Measurements from ENCODE around the gene SLIT3.
A peak's percentile ranks its signal among the peaks of the same experiment; 100 is the strongest.

The SLIT3 gene

GRCh38 chr5:168889039-168889438 is 411.9 kb downstream of the SLIT3 start:
- DNase-seq (ENCODE audit: low spot score), result no peak

DNA sequence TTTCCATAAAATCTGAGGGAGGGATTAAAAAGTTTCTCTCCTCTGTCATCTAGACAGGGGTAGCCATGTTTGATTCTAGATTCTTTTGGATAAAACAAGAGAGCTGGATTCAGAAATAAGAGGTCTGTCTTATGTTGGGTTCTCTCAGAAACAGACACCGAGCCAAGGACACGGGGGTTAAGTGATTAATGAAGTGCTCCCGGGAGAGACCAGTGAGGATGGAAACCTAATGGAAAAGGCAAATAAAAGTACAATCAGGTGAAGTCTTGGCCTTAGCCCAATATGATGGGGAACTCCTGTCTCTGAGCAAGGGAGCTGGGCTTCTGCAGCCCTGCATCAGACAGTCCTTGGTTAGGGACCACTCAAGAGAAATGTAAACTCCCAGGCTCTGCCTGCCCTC is 413.0 kb downstream of the SLIT3 start:
- DNase-seq (ENCODE audit: low spot score), result no peak

GRCh38 chr5:168886157-168886556 is 414.8 kb downstream of the SLIT3 start:
- no peak for DNase-seq (ENCODE audit: low spot score)

DNA sequence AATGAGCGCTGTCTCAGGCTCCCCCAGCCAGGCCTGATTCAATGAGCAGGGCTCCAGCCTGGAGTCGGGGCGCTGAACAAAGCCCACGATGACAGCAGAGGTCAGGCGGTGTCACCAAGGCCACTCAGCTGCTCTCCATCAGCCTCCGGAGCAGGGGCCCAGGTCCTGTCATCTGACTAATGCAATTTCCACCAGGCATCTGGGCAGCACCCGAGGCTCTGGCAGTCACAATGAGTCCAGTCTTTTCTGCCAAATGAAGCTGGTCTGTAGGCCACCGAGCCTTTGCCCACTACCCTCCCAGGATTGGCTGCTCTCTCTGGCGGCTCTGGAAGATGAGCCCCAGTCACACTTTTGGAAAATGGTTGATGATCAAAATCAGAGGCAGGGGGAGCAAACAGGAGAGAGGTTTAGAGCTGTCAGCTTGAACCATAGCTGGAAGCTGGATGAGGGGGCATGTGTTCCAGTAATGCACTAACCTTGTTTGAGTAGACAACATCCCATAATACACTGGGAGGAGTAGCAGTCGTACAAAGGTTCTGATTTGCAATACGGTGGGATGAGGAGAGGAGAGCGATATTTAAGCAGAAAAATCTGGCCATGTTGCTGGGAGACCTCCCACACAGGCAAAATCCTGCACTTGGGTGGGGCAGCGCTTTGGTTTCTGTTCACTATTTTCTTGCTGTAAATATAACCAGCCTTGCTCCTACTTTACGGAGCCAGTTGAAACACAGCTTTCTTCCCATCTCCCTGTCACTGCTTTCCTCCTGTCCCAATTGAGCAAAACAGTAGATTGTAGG is 415.4 kb downstream of the SLIT3 start:
- DNase-seq (ENCODE audit: low spot score), result no peak

DNA sequence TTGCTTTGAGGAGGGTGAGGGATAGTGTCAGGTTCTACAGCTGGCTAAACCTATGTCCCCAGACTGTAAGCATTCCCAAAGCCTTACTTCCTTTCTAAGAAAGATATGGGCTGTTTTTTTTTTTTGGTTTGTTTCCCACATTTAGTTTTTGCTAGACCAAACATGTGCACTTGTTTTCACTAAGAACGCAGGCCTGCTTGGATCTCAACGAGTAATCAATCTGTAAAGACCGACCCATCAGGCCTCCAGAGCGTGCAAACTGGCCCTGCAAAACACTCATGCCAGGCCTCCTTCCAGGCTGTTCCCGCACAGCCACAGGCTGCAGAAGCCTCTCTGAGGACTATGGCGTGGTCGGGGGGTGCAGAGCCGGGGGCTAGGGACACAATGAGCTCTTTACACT is 416.9 kb downstream of the SLIT3 start:
- DNase-seq (ENCODE audit: low spot score), result no peak

GRCh38 chr5:168883281-168883741 is 417.6 kb downstream of the SLIT3 start:
- DNase-seq (ENCODE audit: low spot score), result no peak

DNA sequence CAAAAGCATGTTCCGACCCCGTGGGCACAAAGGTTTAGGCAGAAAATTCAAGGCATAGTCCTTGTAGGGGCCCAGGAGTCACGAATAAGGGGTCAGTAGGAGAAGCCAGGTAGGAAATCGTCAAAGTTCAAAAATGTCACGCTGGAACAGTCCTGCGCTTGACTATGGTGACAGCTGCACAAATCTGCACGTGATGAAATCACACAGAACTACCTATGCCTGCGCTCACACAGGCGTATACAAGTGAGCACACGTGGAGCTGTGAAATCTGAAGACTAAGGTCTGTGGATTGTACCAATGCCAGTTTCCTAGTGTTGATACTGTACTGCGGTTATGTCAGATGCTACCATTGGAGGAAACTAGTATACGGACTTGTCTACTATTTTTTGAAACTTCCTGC is 418.7 kb downstream of the SLIT3 start:
- DNase-seq (ENCODE audit: low spot score), result no peak

- DNase-seq (ENCODE audit: low spot score), result no peak
Observed at GRCh38 chr5:168881427-168882149, 419.4 kb downstream of the SLIT3 start.

DNA sequence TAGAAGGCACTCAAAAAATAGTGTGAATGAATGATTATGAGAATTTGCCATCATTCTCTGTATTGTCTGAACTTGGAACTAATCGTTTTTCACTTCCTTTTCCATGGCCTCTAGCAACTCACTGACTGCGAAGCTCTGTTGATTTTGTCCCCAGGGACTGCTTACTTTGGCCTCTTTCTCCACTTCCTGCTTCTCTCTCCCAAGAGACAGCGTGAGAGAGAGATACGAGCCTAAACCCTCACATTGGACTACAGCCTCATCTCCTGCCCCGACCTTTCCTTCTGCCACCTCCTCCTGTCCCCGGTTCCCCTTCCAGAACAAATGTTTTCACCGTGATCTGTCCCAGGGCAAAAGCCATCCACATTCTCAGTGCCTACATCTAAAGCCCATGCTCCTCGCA is 421.0 kb downstream of the SLIT3 start:
- no peak for DNase-seq (ENCODE audit: low spot score)

DNA sequence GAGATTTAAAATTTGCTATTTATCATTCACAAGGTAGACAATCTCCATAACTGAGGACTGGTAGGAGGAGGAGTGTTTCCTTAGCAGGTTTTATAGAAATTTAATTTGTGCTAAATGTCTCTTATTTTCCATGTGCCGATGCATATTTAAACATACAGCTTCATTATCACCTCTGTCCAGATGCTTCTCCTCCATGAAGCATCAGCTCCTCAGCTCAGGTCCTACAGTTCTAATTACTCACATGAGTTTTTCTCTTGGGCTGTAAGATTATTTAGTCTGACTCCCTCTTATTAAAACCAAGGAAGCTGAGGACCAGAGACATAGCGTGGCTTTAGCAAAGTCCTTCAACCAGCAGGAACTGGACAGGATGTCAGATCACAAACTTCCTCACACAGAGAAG is 421.6 kb downstream of the SLIT3 start:
- DNase-seq (ENCODE audit: low spot score), result no peak

- no peak for DNase-seq (ENCODE audit: low spot score)
Observed at GRCh38 chr5:168878135-168878745, 422.7 kb downstream of the SLIT3 start.

- DNase-seq (ENCODE audit: low spot score), result no peak
Observed at GRCh38 chr5:168877132-168877892, 423.6 kb downstream of the SLIT3 start.

- no peak for DNase-seq (ENCODE audit: low spot score)
Observed at GRCh38 chr5:168876419-168876818, 424.5 kb downstream of the SLIT3 start.

- DNase-seq (ENCODE audit: low spot score), result no peak
Observed at GRCh38 chr5:168875832-168876231, 425.1 kb downstream of the SLIT3 start.

DNA sequence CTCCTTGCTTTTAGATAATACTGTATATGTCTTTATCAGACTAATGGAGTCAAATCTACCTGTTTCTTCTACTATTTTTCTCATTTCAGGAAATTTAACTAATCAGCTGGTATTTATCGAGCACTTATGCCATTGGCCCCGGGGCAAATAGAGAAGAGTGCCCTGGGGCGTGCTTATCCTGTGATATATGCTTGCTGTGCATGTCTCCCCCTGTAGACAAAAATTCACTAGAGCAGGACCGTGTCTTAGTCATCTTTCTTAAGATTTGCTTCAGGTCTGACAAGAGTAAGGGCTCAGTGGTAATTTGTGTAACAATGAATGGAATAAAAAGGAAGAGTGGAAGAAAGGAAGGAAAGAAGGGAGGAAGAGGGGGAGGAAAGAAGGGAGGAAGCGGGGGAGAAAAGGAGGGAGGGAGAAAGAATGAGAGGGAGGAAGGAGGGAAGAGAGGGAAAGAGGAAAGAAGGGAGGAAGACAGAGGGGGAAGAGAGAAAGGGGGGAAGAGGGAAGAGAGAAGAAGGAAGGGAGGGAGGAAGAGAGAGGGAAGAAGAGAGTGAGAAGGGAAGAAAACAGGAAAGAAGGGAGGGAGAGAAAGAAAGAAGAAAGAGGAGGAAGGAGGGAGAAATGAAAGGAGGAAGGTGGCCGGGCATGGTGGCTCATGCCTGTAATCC is 426.1 kb downstream of the SLIT3 start:
- no peak for DNase-seq (ENCODE audit: low spot score)

- DNase-seq (ENCODE audit: low spot score), result no peak
Observed at GRCh38 chr5:168872246-168872645, 428.7 kb downstream of the SLIT3 start.

DNA sequence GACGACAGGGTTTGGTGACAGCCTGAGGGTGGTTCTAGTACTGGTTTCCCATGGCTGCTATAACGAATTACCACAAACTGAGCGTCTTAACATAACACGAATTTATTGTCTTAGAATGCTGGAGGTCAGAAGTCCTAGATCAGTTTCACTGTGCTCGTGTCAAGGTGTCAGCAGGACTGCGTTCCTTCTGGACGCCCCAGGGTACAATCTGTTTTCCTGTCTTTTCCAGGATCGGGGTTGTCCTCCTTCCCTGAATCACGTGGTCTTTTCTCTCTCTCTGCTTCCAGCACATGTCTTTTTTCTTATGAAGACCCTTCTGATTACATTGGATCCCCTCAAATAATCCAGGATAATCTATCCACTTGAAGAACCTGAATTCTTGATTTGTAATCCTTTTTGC is 430.0 kb downstream of the SLIT3 start:
- DNase-seq (ENCODE audit: low spot score), result peak; percentile 36

- no peak for DNase-seq (ENCODE audit: low spot score)
Observed at GRCh38 chr5:168869615-168870227, 431.2 kb downstream of the SLIT3 start.

DNA sequence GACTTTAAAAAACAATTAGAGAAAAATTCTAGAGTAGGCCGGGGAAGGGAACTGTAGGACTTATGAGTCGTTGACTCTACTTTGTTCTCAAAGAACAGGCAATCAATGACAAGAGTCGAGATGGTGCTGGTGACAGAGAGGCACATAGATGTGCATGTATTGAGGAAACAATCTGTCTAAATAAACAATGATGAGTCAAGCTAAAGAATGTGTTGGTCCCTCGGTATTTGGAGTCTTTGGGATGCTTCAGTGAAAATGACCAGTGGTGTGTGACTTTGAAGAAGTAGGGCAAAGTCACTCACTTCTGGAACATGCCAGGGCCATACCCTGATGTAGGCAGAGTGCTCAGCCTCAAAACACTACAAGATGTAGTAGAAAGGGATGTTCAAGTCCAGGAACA is 433.7 kb downstream of the SLIT3 start:
- DNase-seq (ENCODE audit: low spot score), result no peak

DNA sequence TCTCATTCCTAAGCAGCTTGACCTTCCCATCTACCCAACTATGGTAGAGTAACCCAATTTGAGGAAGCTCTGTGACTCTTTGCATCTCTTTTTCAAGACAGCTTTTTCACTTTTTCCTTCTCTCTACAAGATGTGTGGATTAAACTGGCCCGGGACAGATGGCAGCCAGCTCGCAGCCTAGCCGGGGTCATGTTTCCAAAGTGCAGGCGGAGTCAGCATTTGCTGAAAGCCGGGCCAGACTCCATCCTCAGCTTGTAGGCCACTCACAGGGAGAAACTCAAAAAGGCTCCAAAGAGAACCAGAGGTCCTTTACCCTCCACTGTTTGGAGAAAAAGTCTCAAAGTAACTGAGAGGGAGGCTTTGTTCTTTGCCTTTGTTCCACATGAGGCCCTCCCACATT is 435.0 kb downstream of the SLIT3 start:
- peak; percentile 54 for DNase-seq (ENCODE audit: low spot score)

DNA sequence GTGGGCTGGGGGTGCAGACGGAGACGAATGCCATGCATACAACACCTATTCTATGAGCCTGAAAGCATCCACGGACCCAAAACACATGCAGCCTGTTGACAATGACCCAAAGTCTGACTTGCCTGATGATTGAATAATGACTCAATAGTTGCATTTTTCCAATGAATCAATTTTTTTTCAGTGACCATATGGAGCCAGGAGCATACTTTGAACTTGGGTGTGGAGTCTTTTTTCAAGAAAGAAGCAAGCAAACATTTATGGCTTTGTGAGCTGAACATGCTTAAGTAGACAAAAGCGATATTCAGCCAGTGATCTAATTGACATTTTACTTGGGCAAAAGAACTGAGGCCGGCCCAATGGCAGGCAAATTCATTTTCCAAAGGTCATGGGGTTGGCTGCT is 437.9 kb downstream of the SLIT3 start:
- no peak for DNase-seq (ENCODE audit: low spot score)
